ENCODE results near the gene IRAK2. TPM values are rescaled to one million over a fixed set of nuclear protein-coding genes. Genes with fewer than 3 reads are reported as not detected.

The IRAK2 gene
- total RNA-seq, 1 experiment from 2014 or later: 0.61 TPM

DNA sequence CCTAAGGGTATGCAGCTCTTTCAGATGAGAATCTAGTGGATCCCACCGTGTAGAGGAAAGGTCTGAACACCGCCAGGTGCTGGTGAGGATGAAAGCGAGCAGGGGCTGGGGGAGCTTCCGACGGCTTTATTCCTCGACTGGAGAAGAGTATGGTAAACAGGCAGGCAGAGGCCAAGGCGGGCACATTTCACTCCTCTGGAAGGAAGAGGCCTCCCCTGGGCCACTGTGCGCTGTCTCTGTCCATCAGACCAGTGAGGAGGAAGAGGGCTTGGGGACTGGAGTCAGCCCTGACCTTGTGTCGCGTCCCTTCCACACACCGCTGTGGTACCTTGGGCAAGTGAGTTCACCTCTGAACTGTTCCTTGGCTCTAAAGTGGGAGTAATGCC, 123.8 kb downstream of the IRAK2 start:
- no peak overlapping the region for H4K91ac ChIP-seq (ENCODE audit: insufficient read length, low read depth, low read length)
- H3K23ac ChIP-seq (ENCODE audit: insufficient read length, low read depth, low read length): no peak overlapping the region
- no peak overlapping the region for H3K9ac ChIP-seq (ENCODE audit: extremely low read depth, insufficient read length, low read length)
- no peaks in the 10 kb centered on the region for H3K9me3 ChIP-seq (ENCODE audit: control insufficient read depth, low read depth, low read length)
- H3K18ac ChIP-seq (ENCODE audit: insufficient read length, low read depth, low read length): no peak overlapping the region
- H2BK12ac ChIP-seq (ENCODE audit: insufficient read length, low read depth, low read length): no peak overlapping the region
- DNase-seq: no peak
- H3K4me1 ChIP-seq (ENCODE audit: insufficient read depth, low read length): 0 out of 2 replicates have a peak, but pooled peaks cover 1% of the 10 kb centered on the region
- H4K5ac ChIP-seq (ENCODE audit: insufficient read length, low read depth, low read length): no peak overlapping the region
- Mint-ChIP-seq H3K27ac (no peak overlapping the region), H3K36me3 (ENCODE audit: insufficient read depth in 1 of 3, low read depth in 3 of 3) (peaks cover 5 to 39% (median 11%) of the 10 kb centered on the region in 3 experiments; a peak in 6 of 7 replicates), H3K4me1 (peaks cover 19% of the 10 kb centered on the region in 2 experiments), H3K9me3 (no peaks in the 10 kb centered on the region), H3K27me3 (ENCODE audit: low read depth) (no peaks in the 10 kb centered on the region), H3K4me3 (no peak overlapping the region)
- TF ChIP-seq, protein P1, sequence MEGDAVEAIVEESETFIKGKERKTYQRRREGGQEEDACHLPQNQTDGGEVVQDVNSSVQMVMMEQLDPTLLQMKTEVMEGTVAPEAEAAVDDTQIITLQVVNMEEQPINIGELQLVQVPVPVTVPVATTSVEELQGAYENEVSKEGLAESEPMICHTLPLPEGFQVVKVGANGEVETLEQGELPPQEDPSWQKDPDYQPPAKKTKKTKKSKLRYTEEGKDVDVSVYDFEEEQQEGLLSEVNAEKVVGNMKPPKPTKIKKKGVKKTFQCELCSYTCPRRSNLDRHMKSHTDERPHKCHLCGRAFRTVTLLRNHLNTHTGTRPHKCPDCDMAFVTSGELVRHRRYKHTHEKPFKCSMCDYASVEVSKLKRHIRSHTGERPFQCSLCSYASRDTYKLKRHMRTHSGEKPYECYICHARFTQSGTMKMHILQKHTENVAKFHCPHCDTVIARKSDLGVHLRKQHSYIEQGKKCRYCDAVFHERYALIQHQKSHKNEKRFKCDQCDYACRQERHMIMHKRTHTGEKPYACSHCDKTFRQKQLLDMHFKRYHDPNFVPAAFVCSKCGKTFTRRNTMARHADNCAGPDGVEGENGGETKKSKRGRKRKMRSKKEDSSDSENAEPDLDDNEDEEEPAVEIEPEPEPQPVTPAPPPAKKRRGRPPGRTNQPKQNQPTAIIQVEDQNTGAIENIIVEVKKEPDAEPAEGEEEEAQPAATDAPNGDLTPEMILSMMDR (conservative IDR thresholded peaks at IDR 0.05): no peak
- no peak overlapping the region for H3K27ac ChIP-seq (ENCODE audit: insufficient read length, low read depth, low read length)
- no peak overlapping the region for H2AK5ac ChIP-seq (ENCODE audit: insufficient read length, low read length)
- H3K4me2 ChIP-seq (ENCODE audit: insufficient read depth, insufficient read length, low read length): no peak overlapping the region
- no peak overlapping the region for H3T11ph ChIP-seq (ENCODE audit: low read length)
- no peak overlapping the region for H2BK5ac ChIP-seq (ENCODE audit: insufficient read length, low read length)
- no peak overlapping the region for H2BK120ac ChIP-seq (ENCODE audit: low read depth, low read length, poor library complexity, severe bottlenecking)
- no peaks in the 10 kb centered on the region for H4K20me1 ChIP-seq (ENCODE audit: control insufficient read depth, insufficient read depth, insufficient read length)
- H4K8ac ChIP-seq (replicated peaks; ENCODE audit: insufficient read length, low read depth, low read length): no peak overlapping the region
- WGBS (ENCODE audit: extremely low coverage, insufficient read length, low lambda C conversion rate): no CpG with 5 or more reads among the region's 11 CpGs
- H3K14ac ChIP-seq (ENCODE audit: insufficient read depth, low read length): no peak overlapping the region
- H2BK15ac ChIP-seq (ENCODE audit: low read depth, low read length): no peak overlapping the region
- H3K56ac ChIP-seq (ENCODE audit: insufficient read length, low read depth, low read length): no peak overlapping the region
- no peak overlapping the region for H2BK20ac ChIP-seq (ENCODE audit: low read depth, low read length, poor library complexity, severe bottlenecking)
- no peaks in the 10 kb centered on the region for H3K79me2 ChIP-seq (ENCODE audit: insufficient read depth, low read length)
- H3K27me3 ChIP-seq (ENCODE audit: insufficient read depth, low read length): no peaks in the 10 kb centered on the region
- no peaks in the 10 kb centered on the region for H3K23me2 ChIP-seq (ENCODE audit: insufficient read length, low read depth, low read length, poor library complexity, severe bottlenecking)
- no peaks in the 10 kb centered on the region for H3K79me1 ChIP-seq (ENCODE audit: insufficient read depth, low read depth, low read length, poor library complexity, severe bottlenecking)
- H2AFZ ChIP-seq (ENCODE audit: low read length): no peak overlapping the region
- no peak overlapping the region for H3K4ac ChIP-seq (ENCODE audit: low read depth, low read length)

Data from H9 (cell line).